Epidermal melanocyte (primary cell): ENCODE measurements around the gene LYPD8.

Experiments
- DNase-seq: peaks from one replicate; pipeline ENCODE4 v3.0.0; 2011; ENCODE audit warnings: low spot score; ENCODE audit not compliant: insufficient read length

Gene LYPD8

DNA sequence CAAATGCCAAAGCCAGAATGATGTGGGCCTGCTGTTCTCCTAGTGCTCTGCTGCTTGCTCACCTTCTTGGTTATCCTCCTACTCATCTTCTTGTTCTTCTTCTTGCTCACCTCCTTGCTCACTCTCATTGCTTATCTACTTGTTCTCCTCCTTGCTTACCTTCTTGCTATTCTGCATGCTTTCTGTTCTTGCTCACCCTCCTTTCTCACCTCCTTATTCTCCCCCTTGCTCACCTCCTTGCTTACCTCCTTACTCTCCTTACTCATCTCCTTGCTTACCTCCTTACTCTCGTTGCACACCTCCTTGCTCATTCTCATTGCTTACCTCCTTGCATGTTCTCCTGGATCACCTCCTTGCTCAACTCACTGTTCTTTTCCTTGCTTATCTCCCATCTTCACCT is 52.8 kb downstream of the LYPD8 start, which contains the start of gene OR14I1:
OR14I1 (minus strand) TSS at position 53 of the 400 bp plus-strand sequence.
- no peak for DNase-seq

DNA sequence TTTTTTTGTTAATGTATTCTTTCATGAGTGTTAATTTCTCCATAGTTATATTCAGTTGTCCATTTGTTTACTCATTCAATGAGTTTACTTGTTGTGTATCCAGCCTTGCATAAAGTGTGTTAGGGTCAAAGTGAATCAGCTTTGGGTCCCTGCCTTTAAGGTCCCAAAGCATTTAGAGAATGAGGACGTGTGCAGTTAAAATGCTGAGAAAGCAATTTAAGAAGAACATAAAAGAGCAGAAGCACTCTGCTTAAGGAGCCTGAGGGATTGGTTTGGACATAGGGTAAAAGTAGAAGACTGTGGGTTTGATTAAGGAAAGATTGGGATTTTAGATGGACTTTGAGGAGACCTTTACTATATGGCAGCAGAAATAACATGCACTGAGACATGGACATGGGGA is 56.5 kb downstream of the LYPD8 start:
- no peak for DNase-seq

DNA sequence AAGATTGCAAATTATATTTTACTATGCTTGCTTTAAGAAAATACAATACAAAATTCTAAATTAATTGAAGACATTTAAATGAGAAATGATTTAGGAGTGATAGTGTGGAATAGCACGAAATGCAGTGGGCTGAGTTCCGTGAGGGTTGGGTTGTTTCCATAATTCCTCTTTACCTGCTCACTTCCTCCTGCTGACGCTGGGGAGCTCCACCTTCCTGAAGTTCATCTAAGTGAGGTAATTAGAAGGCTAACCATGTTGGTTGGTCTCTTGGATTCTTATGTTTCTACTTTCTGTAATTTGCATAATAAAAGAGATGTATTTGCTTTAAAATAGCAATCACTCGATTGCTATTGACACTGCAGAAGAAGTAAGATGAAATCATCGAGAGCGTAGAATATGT is 57.7 kb downstream of the LYPD8 start:
- no peak for DNase-seq

DNA sequence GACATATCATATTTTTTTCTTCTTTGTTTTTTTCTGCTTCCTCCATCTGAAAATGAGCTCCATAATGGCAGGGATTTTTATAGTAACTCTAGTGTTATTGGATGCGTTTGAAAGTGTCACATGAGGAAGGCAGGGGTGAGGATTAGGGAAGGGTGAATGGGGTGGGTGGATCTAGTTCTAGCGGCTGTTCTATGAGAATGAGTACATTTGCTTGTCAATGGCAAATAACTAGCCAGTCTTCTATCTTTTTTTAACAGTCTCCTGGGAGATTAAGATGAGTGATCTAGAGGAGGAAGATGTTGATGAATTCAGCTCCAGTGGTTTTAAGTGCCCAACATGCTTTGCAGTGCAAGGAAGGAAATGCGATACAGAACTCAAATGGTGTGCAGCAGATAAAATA is 58.8 kb downstream of the LYPD8 start:
- DNase-seq = no peak

DNA sequence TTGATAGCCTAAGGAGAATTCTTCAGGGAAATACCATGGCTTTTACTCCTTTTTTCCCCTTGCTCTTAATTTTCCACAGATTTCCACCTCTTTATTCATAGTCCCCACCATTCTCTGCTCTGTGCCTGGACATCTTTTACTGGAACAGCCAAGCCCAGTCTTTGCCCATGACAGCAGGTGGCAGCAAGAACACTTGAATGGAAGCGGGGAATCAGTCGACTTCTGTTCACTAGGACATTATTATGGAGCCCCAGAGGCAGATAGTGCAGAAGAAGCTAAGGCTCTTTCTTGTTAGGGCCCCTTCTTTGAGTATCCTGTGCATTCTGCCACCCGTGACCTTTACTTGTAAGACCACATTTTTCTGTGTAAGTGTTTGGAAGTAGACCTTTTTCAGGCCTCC is 59.3 kb downstream of the LYPD8 start:
- DNase-seq = no peak

DNA sequence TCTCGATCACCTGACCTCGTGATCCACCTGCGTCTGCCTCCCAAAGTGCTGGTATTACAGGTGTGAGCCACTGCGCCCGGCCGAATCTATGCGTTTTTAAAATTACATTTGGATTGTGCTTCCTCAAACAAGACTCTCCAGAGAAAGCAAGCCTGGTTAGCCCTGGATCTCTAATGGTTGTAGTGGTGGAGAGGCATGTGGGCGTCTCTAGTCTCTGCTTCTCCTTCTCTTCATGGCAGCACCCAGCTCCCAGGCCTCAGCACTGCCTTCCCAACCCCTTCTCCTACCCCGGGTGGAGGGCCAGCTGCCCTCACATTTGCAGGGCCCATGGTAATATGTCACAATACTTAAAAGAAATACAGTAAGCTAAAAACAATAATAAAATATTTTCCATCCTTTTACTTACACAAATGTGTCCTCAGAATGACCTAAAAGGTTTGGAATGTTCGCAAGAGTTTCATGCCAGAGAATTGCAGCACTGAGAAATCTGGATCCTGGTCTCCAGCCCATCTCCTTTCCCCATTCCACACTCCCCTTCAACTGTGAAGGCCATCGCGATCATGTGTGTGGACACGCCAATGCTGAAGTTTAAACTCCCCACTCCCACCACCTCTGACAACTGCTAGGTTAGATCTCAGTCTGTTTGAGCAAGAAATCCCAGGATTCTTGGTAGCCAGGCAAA is 60.0 kb downstream of the LYPD8 start:
- no peak for DNase-seq

DNA sequence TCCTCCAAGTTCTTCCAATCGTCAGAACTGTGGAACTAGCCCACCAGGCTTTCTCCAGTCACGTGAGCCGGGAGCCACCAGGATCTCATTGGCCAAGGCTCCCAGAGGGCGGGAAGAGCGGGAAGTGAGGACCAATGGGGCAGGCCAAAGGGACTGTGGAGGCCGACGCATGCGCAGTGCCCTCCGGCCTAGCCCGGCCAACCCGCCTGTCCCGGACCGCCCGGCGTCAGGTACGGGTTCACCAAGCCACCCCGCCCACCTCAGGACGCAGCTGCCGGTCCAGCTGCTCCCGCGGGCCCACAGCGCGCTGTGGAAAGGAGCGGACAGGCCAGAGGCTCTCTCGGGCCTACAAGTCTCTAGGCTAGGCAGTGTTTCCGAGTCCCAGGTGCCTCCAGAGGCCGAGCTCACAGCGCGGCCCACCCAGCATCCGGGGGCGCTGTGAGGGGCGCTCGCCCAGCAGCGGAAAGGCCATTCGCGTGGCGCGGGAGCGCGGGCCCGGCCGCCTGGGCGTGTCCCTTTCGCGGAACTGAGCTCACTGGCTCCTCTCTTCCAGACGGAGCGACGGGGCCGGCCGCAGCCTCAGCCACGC is 63.9 kb downstream of the LYPD8 start:
- DNase-seq = no peak
